HCT116 (cell line): ENCODE measurements around the gene CAMKMT. TPM values are rescaled to one million over a fixed set of nuclear protein-coding genes. Genes with fewer than 3 reads are reported as not detected.

Experiments used
- ATAC-seq: fragments of 200-7000 bp; cut with Tn5 transposase; 2 replicates; pipeline ENCODE4 v1.9.1; 2020; ENCODE audit warnings: mild to moderate bottlenecking, moderate library complexity
- BruUV-seq: library from RNA; stranded (reverse); fragments of 400-500 nt; replicated peaks from 2 replicates; lab custom pipeline; 2021; lab: Mats Ljungman, UMichigan
- CTCF ChIA-PET: fragments of 300-600 bp; sonication (Branson Sonifier 250); formaldehyde crosslinking; loops from one replicate; lab custom pipeline; 2021; ENCODE audit warnings: antibody characterized with exemption; lab: Charles Lee
- POLR2A ChIA-PET: fragments of 300-600, 350-600 bp; sonication (Branson Sonifier 250); formaldehyde crosslinking; loops from one replicate; lab custom pipeline; 2021; ENCODE audit warnings: antibody characterized with exemption; lab: Charles Lee
- RAD21 ChIA-PET, 2 experiments: fragments of 300-600 bp; sonication (Branson Sonifier 250); formaldehyde crosslinking; loops; one replicate each; lab custom pipeline; 2023; ENCODE audit warnings: low total read pairs in 2 of 2; ENCODE audit not compliant: uncharacterized antibody in 2 of 2, unreplicated experiment in 2 of 2, low non-redundant PET in 1 of 2; lab: Charles Lee
- DNase-seq: peaks from one replicate; pipeline ENCODE4 v3.0.0-alpha.2; 2010; ENCODE audit warnings: low read depth, low spot score
- H2AFZ ChIP-seq: fragments of 200-600 bp; shearing (Covaris generic), sonication (generic); 2 replicates; pipeline ENCODE4 v1.6.1; 2017; ENCODE audit warnings: low read depth, mixed run types, mixed read lengths, antibody characterized with exemption, low read length; ENCODE audit not compliant: poor library complexity, severe bottlenecking
- H3K27ac ChIP-seq: 2 replicates; pipeline ENCODE4 v1.5.1; 2012; ENCODE audit warnings: low read depth, low read length
- H3K27me3 ChIP-seq: fragments of 200-600 bp; sonication (generic); 2 replicates; pipeline ENCODE4 v1.6.1; 2016; ENCODE audit warnings: mixed run types, low read length, mixed read lengths; ENCODE audit not compliant: insufficient read depth
- H3K36me3 ChIP-seq, 2 experiments: fragments of 200-500 bp in 1 of 2; fragments of 200-600 bp in 1 of 2; sonication (Bioruptor generic) in 1 of 2; sonication (generic) in 1 of 2; 2 replicates each; pipeline versions ENCODE4 v1.5.1 to v1.6.1; 2014 to 2016; ENCODE audit warnings: low read length in 2 of 2, inconsistent platforms in 1 of 2, mixed read lengths in 1 of 2, mixed run types in 1 of 2; ENCODE audit not compliant: insufficient read depth in 2 of 2, control insufficient read depth in 1 of 2
- H3K4me1 ChIP-seq, 2 experiments: fragments of 200-600 bp in 1 of 2; sonication (generic) in 1 of 2; 2 replicates each; pipeline versions ENCODE4 v1.5.1 to v1.6.1; 2012 to 2017; ENCODE audit warnings: low read length in 2 of 2, inconsistent platforms in 1 of 2, mild to moderate bottlenecking in 1 of 2, mixed read lengths in 1 of 2, mixed run types in 1 of 2, moderate library complexity in 1 of 2; ENCODE audit not compliant: insufficient read depth in 2 of 2, control insufficient read depth in 1 of 2
- H3K4me2 ChIP-seq: fragments of 200-600 bp; sonication (generic); 2 replicates; pipeline ENCODE4 v1.6.1; 2017; ENCODE audit warnings: mixed run types, low read length, mixed read lengths
- H3K4me3 ChIP-seq, 2 experiments: fragments of 200-600 bp in 1 of 2; sonication (generic) in 1 of 2; replicated peaks in 1 of 2; 2 replicates each; pipeline ENCODE4 v1.5.1; 2011 to 2016; ENCODE audit warnings: low read length in 2 of 2, control low read depth in 1 of 2, low read depth in 1 of 2, mild to moderate bottlenecking in 1 of 2, mixed read lengths in 1 of 2, mixed run types in 1 of 2
- H3K79me2 ChIP-seq: fragments of 200-600 bp; sonication (generic); 2 replicates; pipeline ENCODE4 v1.6.1; 2017; ENCODE audit warnings: mild to moderate bottlenecking, mixed run types, low read length, moderate library complexity, mixed read lengths; ENCODE audit not compliant: insufficient read depth
- H3K9ac ChIP-seq: fragments of 200-600 bp; sonication (generic); 2 replicates; pipeline ENCODE4 v1.6.1; 2016; ENCODE audit warnings: low read length, mixed read lengths
- H3K9me2 ChIP-seq: fragments of 200-600 bp; sonication (generic), shearing (Covaris generic); 2 replicates; pipeline ENCODE4 v1.6.1; 2017; ENCODE audit warnings: mixed run types, mild to moderate bottlenecking, moderate library complexity; ENCODE audit not compliant: insufficient read depth
- H3K9me3 ChIP-seq, 2 experiments: fragments of 200-500 bp in 1 of 2; fragments of 200-600 bp in 1 of 2; sonication (Bioruptor generic) in 1 of 2; sonication (generic) in 1 of 2; 2 replicates each; pipeline ENCODE4 v1.6.1; 2014 to 2017; ENCODE audit warnings: low read length in 2 of 2, mixed read lengths in 2 of 2, inconsistent platforms in 1 of 2, low read depth in 1 of 2, mild to moderate bottlenecking in 1 of 2, mixed run types in 1 of 2, moderate library complexity in 1 of 2; ENCODE audit not compliant: control insufficient read depth in 1 of 2, insufficient read depth in 1 of 2
- H4K20me1 ChIP-seq: fragments of 200-600 bp; sonication (generic), shearing (Covaris generic); 2 replicates; pipeline ENCODE4 v1.6.1; 2017; ENCODE audit warnings: mixed run types, mild to moderate bottlenecking, moderate library complexity; ENCODE audit not compliant: insufficient read depth
- CBX3 ChIP-seq: IDR thresholded peaks from 2 replicates; pipeline ENCODE4 v1.6.1; 2012; ENCODE audit warnings: low read depth
- CEBPB ChIP-seq: IDR thresholded peaks from 2 replicates; pipeline ENCODE4 v1.6.1; 2012; ENCODE audit warnings: low read depth
- ELF1 ChIP-seq: IDR thresholded peaks from 2 replicates; pipeline ENCODE4 v1.6.1; 2012; ENCODE audit warnings: low read depth, borderline replicate concordance
- EZH2phosphoT487 ChIP-seq: fragments of 200-600 bp; IDR thresholded peaks from 2 replicates; pipeline ENCODE4 v1.6.1; 2018; ENCODE audit warnings: antibody characterized with exemption, borderline replicate concordance
- FOSL1 ChIP-seq: IDR thresholded peaks from 2 replicates; pipeline ENCODE4 v1.6.1; 2012; ENCODE audit warnings: low read depth
- POLR2AphosphoS5 ChIP-seq: IDR thresholded peaks from 2 replicates; pipeline ENCODE4 v1.6.1; 2011; ENCODE audit warnings: mild to moderate bottlenecking, low read depth, low read length, moderate library complexity
- RAD21 ChIP-seq: IDR thresholded peaks from 2 replicates; pipeline ENCODE4 v1.6.1; 2012; ENCODE audit warnings: low read depth, mild to moderate bottlenecking
- SIN3A ChIP-seq: IDR thresholded peaks from 2 replicates; pipeline ENCODE4 v1.6.1; 2012; ENCODE audit warnings: low read depth
- SP1 ChIP-seq: IDR thresholded peaks from 2 replicates; pipeline ENCODE4 v1.6.1; 2012; ENCODE audit warnings: low read depth
- SRF ChIP-seq: IDR thresholded peaks from 2 replicates; pipeline ENCODE4 v1.6.1; 2012; ENCODE audit warnings: low read depth
- TCF7L2 ChIP-seq: IDR thresholded peaks from 2 replicates; pipeline ENCODE4 v1.7.0; 2011; ENCODE audit warnings: borderline replicate concordance, inconsistent platforms; ENCODE audit not compliant: insufficient read depth, insufficient read length; ENCODE audit errors: extremely low read depth
- YY1 ChIP-seq: IDR thresholded peaks from 2 replicates; pipeline ENCODE4 v1.6.1; 2011; ENCODE audit warnings: low read length, low read depth, moderate library complexity, mild to moderate bottlenecking; ENCODE audit not compliant: insufficient replicate concordance; ENCODE audit errors: extremely low read depth
- intact Hi-C: fragments of 100-400 bp; cut with micrococcal nuclease; formaldehyde crosslinking; loops from 2 replicates; pipeline ENCODE4 v1.10.0; 2022
- total RNA-seq: library from RNA; stranded (reverse); gene quantifications from one replicate; pipeline ENCODE4 v1.2.1, GENCODE V29; 2021; ENCODE audit not compliant: unreplicated experiment
- TF ChIP-seq, protein P1 (sequence below), 3 experiments: fragments of 200-600 bp in 1 of 3; sonication (generic) in 1 of 3; IDR thresholded peaks in 2 of 3; conservative IDR thresholded peaks in 1 of 3; 2 replicates each; pipeline ENCODE4 v1.5.1; 2012 to 2017; ENCODE audit warnings: low read depth in 2 of 3, low read length in 2 of 3, antibody characterized with exemption in 1 of 3, borderline replicate concordance in 1 of 3, control low read depth in 1 of 3, mild to moderate bottlenecking in 1 of 3, mixed read lengths in 1 of 3, mixed run types in 1 of 3, moderate library complexity in 1 of 3; ENCODE audit not compliant: insufficient read depth in 1 of 3

Gene CAMKMT
- total RNA-seq, 1 experiment from 2014 or later, result 10.6 TPM

DNA sequence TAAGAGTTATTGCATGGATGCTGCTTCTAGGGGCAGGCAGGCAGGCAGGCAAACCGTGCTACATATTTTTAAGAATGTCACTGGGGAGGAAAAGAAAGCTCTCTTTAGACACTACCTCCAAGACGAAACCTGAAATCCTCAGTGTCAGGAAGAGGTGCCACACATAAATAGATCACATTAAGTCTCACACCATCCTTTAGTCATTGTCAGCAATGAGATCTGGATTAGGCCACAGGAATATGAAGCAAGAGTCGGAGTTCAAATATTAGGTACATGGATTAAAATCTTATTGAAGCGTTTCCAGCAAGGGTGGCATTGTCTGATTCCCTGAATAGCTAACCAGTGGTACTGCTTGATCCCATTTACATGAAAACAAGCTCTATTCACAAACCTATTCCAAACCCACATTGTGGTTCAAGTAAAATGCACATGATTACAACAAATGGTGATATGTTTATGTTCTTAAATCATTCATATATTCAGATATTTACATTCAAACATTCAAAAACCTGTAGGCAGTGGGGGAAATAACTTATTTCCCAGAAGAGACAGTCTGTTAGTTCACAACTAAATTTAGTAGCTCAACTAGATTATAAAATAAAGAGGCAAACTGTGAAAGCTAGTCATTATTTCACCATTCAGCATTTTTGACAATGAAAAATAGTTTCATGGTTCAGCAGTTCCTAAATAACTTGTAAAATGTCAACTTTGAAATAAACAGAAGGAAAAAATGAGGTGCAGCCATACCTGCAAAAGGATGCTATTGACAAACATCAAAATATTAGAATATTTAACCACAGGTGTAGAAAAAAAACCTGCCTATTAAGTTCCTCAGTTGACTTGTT is 384.4 kb downstream of the CAMKMT start:
- no peaks in the 10 kb centered on the region for H3K27me3 ChIP-seq
- CTCF ChIA-PET, result no interaction called here
- H3K4me3 ChIP-seq, result no peak overlapping the region
- H3K9ac ChIP-seq, result no peak overlapping the region
- no peak overlapping the region for H3K27ac ChIP-seq
- ATAC-seq, result no peak
- RAD21 ChIA-PET, result no interaction called here
- no peak overlapping the region for H2AFZ ChIP-seq
- 0 out of 4 replicates have a peak, but pooled peaks cover 0 to 4% of the 10 kb centered on the region in 2 experiments for H3K4me1 ChIP-seq
- POLR2A ChIA-PET, result no interaction called here
- intact Hi-C loops, result no loop called here
- no peak overlapping the region for H3K4me2 ChIP-seq
- no peaks in the 10 kb centered on the region for H3K79me2 ChIP-seq
- no TSS peak for BruUV-seq
- no peak for DNase-seq
- no peaks in the 10 kb centered on the region for H3K9me3 ChIP-seq
- H4K20me1 ChIP-seq, result no peaks in the 10 kb centered on the region
- H3K9me2 ChIP-seq, result no peaks in the 10 kb centered on the region
- TF ChIP-seq CBX3 (no peak), YY1 (no peak), SRF (no peak), POLR2AphosphoS5 (no peak), TCF7L2 (no peak), SIN3A (no peak), EZH2phosphoT487 (no peak), FOSL1 (no peak), ELF1 (no peak), RAD21 (no peak), SP1 (no peak), CEBPB (no peak)
- TF ChIP-seq, protein P1, sequence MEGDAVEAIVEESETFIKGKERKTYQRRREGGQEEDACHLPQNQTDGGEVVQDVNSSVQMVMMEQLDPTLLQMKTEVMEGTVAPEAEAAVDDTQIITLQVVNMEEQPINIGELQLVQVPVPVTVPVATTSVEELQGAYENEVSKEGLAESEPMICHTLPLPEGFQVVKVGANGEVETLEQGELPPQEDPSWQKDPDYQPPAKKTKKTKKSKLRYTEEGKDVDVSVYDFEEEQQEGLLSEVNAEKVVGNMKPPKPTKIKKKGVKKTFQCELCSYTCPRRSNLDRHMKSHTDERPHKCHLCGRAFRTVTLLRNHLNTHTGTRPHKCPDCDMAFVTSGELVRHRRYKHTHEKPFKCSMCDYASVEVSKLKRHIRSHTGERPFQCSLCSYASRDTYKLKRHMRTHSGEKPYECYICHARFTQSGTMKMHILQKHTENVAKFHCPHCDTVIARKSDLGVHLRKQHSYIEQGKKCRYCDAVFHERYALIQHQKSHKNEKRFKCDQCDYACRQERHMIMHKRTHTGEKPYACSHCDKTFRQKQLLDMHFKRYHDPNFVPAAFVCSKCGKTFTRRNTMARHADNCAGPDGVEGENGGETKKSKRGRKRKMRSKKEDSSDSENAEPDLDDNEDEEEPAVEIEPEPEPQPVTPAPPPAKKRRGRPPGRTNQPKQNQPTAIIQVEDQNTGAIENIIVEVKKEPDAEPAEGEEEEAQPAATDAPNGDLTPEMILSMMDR (IDR thresholded peaks at IDR 0.05 in 2 of 3, conservative IDR thresholded peaks at IDR 0.05 in 1 of 3; ENCODE audit: borderline replicate concordance in 1 of 3, insufficient read depth in 1 of 3, low read depth in 2 of 3, low read length in 2 of 3), result no peak
- TF ChIP-seq, all 23 proteins: peak for 0
- no peaks in the 10 kb centered on the region for H3K36me3 ChIP-seq
